Keratinocyte (primary cell): ENCODE measurements around the gene SYNC.

Experiments used
- CTCF ChIP-seq, 3 experiments: IDR thresholded peaks in 1 of 3; conservative IDR thresholded peaks in 1 of 3; optimal IDR thresholded peaks in 1 of 3; 2 replicates in 2 of 3; 3 replicates in 1 of 3; pipeline versions ENCODE3 to v1.5.1; 2011; ENCODE audit warnings: low read length in 3 of 3, mild to moderate bottlenecking in 3 of 3, moderate library complexity in 2 of 3, control low read depth in 1 of 3, inconsistent platforms in 1 of 3; ENCODE audit not compliant: insufficient read depth in 2 of 3; ENCODE audit errors: extremely low read depth in 1 of 3
- EZH2 ChIP-seq: IDR thresholded peaks from one replicate; pipeline ENCODE4 v1.6.1; 2012; ENCODE audit warnings: inconsistent platforms, mild to moderate bottlenecking, low read length, moderate library complexity

DNA sequence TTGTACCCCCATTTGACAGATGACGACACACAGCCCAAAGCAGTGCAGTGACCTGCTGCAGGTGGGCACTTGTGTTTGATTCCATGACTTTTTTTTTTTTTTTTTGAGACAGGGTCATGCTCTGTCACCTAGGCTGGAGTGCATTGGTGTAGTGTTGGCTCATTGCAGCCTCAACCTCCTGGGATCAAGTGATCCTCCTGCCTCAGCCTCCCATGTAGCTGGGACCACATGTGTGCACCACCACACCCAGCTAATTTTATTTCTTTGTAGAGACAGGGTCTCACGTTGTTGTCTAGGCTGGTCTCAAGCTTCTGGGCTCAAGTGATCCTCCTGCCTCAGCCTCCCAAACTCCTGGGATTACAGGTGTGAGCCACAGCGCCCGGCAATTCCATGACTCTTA, 14.9 kb upstream of the SYNC start:
- TF ChIP-seq CTCF (optimal IDR thresholded peaks at IDR 0.05 in 1 of 3, IDR thresholded peaks at IDR 0.05 in 1 of 3, conservative IDR thresholded peaks at IDR 0.05 in 1 of 3; ENCODE audit: extremely low read depth in 1 of 3, insufficient read depth in 2 of 3, low read length in 3 of 3) (no peak), EZH2 (no peak)
